Measurements from ENCODE around the gene RESP18. TPM values are rescaled to one million over a fixed set of nuclear protein-coding genes. Genes with fewer than 3 reads are reported as not detected.

The RESP18 gene
- total and polyA plus RNA-seq, 9 donors = not detected

- H3K27ac ChIP-seq = no peak overlapping the region
- intact Hi-C loops (cut with DNase I) = no loop called here
- WGBS, 3 donors = 2 to 4% (median 2%) methylated on average over 41 to 45 of the region's 45 CpGs
Measured at GRCh38 chr2:219308142-219309101, 24.1 kb downstream of the RESP18 start.

GRCh38 chr2:219306047-219306446 lies 26.5 kb downstream of the RESP18 start:
- 82 to 84% (median 83%) methylated on average over 1 of the region's 1 CpG for WGBS, 3 donors
- H3K27me3 ChIP-seq = no peaks in the 10 kb centered on the region
- intact Hi-C loops (cut with DNase I) = no loop called here

More at GRCh38 chr2:219308142-219309101, 24.1 kb downstream of the RESP18 start:
- H3K27me3 ChIP-seq = no peaks in the 10 kb centered on the region
- H3K36me3 ChIP-seq = no peaks in the 10 kb centered on the region
- H3K4me3 ChIP-seq = no peak overlapping the region
- peaks cover 1% of the 10 kb centered on the region for H3K4me1 ChIP-seq (ENCODE audit: insufficient read depth)
- TF ChIP-seq EP300 (IDR thresholded peaks at IDR 0.05) (no peak), POLR2A (IDR thresholded peaks at IDR 0.05) (no peak), CTCF (IDR thresholded peaks at IDR 0.05) (no peak)
- peak in 4 of 5 donors; percentile 55 to 81 (median 76) for DNase-seq
- no peaks in the 10 kb centered on the region for H3K9me3 ChIP-seq

GRCh38 chr2:219304223-219304622 lies 28.3 kb downstream of the RESP18 start:
- Histone ChIP-seq H3K4me3 (no peak overlapping the region), H3K27ac (no peak overlapping the region), H3K36me3 (no peaks in the 10 kb centered on the region), H3K9me3 (no peaks in the 10 kb centered on the region), H3K4me1 (ENCODE audit: insufficient read depth) (peaks cover 1% of the 10 kb centered on the region), H3K27me3 (no peaks in the 10 kb centered on the region)
- TF ChIP-seq CTCF (IDR thresholded peaks at IDR 0.05) (no peak), POLR2A (IDR thresholded peaks at IDR 0.05) (no peak), EP300 (IDR thresholded peaks at IDR 0.05) (no peak)
- intact Hi-C loops (cut with DNase I) = no loop called here
- DNase-seq = no peak
- 46 to 54% (median 47%) methylated on average over 2 of the region's 2 CpGs for WGBS, 3 donors

More at GRCh38 chr2:219306047-219306446, 26.5 kb downstream of the RESP18 start:
- Histone ChIP-seq H3K4me1 (ENCODE audit: insufficient read depth) (peaks cover 1% of the 10 kb centered on the region), H3K36me3 (no peaks in the 10 kb centered on the region), H3K4me3 (no peak overlapping the region), H3K9me3 (no peaks in the 10 kb centered on the region), H3K27ac (no peak overlapping the region)
- no peak for DNase-seq
- TF ChIP-seq CTCF (IDR thresholded peaks at IDR 0.05) (no peak), POLR2A (IDR thresholded peaks at IDR 0.05) (no peak), EP300 (IDR thresholded peaks at IDR 0.05) (no peak)

- no peak for TF ChIP-seq CTCF (IDR thresholded peaks at IDR 0.05)
- TF ChIP-seq POLR2A (IDR thresholded peaks at IDR 0.05) = no peak
- no peak for TF ChIP-seq EP300 (IDR thresholded peaks at IDR 0.05)
- WGBS, 3 donors = 63 to 71% (median 68%) methylated on average over 10 to 11 of the region's 11 CpGs
- Histone ChIP-seq H3K27me3 (no peaks in the 10 kb centered on the region), H3K4me3 (no peak overlapping the region), H3K9me3 (no peaks in the 10 kb centered on the region), H3K27ac (no peak overlapping the region), H3K36me3 (no peaks in the 10 kb centered on the region), H3K4me1 (ENCODE audit: insufficient read depth) (peaks cover 2% of the 10 kb centered on the region)
- DNase-seq = no peak
- intact Hi-C loops (cut with DNase I) = no loop called here
Measured at GRCh38 chr2:219302412-219302968, 30.1 kb downstream of the RESP18 start.

All from ovary (tissue), 9 donors.